NOMO-1 (cell line): ENCODE measurements around the gene ZFP57.
"Not testable (repeated sequence)": the region's sequence is repeated elsewhere in the genome, so short reads cannot be mapped to it uniquely, and the experiment has no call there.

ENCODE experiments used
- DNase-seq, 2 experiments: peaks; one replicate each; lab custom pipeline; 2025; ENCODE audit not compliant: unreplicated experiment in 2 of 2; lab: John Stamatoyannopoulos, UW

Gene ZFP57

DNA sequence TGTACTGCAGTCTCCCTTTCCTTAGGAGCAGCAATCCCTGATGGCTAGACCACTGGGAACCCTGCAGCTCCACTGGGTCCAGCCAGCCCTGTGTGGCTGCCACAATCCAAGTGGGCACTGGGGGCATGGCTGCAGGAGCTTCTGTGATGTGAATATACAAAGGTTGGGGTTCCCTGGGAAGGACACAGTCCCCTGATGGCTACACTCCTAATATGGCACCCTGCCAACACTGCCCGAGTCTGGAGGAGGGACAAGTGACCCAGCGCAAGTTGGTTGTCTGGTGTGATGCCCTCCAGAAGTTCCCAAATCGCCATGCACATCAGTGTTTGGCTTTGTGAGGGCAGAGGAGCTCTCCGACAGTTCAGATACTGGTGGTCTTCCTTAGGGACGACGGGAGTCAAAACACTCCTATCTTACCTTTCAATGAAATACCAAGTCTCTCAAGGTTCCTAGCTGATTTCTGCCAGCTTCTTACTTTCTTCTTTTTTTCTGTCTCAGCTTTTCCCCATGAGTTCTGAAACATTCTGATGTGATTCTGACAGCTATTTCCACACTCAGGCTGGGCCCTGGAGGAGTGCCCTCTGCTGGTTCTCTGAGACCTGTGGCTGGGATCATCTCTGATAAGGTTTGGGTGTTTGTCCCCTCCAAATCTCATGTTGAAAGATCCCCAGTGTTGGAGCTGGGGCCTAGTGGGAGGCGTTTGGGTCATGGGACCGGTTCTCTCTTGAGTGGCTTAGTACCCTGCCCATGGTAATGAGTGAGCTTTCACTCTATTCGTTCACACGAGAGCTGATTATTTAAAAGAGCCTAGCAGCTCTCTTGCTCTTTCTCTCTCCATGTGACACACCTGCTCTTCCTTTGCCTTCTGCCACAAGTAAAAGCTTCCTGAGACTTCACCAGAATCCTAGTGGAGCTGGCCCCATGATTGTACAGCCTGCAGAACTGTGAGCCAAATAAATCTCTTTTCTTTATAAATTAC lies 15.5 kb upstream of the ZFP57 start:
- no peak for DNase-seq

DNA sequence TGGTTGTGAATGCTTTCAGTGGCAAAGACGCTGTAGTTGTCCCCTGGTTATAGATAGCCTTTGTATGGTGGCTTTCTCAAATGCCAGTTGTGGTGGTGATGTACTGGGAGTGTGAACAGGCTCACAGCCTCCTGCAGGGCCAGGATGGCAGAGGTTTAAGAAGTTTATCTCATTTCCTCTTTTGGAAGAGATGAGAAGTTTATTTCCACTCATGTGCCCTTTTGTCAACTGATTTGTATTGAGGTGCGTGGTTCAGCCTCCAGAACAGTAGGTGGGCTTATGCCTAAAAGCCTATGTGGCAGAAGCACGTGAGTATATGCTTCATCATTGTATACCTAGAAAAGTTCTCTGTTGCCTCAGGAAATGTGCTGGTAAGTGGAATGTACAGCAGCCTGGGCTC lies 13.7 kb upstream of the ZFP57 start:
- DNase-seq = no peak

DNA sequence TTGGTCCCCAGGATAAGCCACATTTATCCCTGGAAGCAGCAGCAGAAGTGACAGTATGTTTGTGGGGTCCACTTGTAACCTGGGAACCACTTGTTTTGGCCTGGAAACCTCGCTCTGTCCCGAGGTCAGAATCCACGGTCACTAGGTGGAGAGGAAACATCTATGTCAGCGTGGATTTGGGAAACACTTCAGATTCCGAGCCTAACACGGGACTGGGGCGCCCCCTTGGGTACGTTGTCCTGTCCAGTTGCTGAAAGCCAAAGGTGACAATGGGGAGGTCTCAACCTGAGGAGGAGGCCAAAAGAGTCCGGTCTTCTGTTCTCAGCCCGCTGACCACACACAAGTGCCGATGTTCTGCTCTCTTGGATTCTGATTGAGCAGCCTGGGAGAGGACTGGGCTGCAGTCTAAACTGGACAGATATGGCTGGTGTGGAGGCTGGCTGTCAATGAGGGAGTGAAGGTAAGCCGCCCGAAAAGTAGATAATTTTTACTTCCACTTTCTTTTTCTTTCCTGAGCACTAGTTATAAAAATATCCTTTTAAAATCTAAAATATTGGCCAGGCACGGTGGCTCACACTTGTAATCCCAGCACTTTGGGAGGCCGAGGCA lies 4.9 kb upstream of the ZFP57 start:
- DNase-seq = peak in 1 of 2 experiments; percentile 18

DNA sequence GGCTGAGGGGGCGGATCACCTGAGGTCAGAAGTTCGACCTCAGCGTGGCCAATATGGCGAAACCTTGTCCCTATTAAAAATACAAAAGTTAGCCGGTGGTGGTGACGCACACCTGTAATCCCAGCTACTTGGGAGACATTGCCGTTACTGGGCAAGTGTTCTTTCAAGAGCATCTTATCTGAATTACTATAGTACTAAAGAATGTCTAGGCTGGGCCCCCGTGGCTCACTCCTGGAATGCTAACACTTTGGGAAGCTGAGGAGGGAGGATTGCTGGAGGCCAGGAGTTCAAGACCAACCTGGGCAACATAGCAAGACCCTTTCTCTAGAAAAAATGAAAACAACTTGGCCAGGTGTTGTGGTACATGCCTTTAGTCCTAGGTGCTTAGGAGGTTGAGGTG lies 859 bp upstream of the ZFP57 start:
- DNase-seq = no peak

DNA sequence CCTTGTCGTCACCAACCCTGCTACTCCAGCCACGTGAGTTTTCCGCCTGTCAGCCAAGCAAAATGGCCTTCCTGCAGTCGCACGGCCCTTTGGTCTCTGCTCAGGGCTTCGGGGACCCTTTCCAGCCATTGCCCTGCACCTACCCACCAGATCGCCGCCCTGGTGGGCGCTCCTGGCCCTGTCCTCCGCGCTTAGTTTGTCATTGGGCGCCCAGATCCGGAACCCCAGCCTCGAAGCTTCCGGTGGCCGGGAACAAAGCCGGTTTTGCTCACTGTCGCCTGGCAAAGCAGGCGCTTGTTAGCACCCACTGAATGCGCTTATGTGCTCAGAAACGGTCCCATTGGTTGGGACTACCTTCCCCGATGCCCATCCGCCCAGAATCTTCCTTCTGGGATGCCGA lies 536 bp downstream of the ZFP57 start:
- DNase-seq = peak in 1 of 2 experiments; percentile 24

DNA sequence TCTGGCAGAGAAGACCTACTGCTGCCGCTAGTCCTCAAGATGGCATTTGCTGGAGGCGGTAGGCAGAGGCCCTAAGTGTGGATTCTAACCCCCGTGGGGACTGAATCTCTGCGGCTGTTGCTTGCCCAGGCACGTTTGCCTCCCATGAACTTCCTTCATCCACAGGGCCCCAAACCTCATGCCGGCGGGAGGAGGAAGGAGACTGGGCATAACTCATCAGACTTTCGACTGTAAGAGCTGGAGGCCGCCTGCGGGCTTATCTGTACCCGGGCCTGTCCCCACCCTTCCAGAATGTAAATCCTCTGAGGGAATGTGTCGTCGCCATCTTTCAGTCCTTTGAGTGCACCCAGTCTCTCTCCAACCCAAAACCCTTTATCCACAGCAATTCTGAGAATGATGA lies 990 bp downstream of the ZFP57 start:
- peak in 1 of 2 experiments; percentile 29 for DNase-seq

DNA sequence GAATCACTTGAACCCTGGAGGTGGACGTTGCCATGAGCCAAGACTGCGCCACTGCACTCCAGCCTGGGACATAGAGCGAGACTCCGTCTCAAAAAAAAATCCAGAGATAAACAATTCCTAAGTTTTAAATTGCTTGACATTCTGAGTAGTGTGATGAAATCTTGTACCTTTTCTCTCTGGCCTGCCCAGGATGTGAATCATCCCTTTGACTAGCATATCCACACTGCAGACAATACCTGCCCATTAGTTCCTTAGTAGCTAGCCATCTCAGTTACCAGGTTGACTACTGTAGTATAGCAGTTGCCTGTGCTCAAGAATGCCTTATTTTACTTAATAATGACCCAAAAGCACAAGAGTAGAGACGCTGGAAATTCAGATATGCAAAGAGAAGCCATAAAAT lies 2.8 kb downstream of the ZFP57 start:
- no peak for DNase-seq

DNA sequence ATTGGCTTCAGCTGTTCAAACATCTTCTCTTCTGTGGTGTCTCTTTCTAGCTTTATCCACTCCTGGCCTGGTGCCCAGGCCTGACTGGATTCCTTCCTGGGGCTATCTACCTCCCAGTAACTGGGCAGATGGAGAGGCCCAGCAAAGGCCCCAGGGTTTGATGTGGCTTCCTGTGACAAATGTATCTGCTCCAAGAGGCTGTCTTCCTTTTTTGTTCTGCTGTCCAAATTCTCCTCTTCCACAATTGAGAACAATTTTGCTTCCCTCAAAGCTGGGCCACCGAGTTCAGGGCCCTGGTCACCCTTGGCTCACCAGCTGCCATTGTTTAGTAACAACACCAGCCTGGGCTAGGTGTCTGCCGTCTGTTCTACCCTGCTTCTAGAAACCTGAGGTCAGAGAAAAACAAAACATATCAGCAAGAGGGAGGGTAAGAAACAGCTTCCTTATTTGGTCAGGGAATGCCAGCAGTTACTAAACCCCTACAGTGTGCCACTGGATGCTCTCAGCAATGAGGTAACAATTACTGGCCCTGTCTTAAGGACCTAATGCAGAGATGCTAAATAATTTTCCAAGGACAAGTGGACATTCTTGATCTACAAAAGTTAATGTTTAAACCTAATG lies 3.9 kb downstream of the ZFP57 start:
- DNase-seq = peak in 1 of 2 experiments; percentile 17

DNA sequence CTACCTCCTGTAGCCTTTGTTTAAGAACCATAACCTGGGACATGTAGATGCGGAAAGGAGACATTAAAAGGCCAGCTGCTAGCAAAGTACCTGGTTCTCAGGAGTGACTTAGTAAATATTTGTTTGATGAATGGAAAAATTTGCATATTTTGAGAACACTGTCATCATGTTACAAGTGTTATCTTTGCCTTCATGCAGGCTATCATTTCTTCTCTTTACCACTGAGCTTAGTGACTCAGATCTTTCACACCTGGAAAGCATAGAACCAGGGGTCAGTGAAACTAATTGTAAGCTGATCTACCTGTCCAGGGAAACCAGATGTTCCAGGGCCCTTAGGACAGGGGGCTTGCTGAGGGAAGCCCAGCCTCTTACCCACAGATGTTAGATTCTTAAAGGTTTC lies 5.4 kb downstream of the ZFP57 start:
- DNase-seq = no peak

DNA sequence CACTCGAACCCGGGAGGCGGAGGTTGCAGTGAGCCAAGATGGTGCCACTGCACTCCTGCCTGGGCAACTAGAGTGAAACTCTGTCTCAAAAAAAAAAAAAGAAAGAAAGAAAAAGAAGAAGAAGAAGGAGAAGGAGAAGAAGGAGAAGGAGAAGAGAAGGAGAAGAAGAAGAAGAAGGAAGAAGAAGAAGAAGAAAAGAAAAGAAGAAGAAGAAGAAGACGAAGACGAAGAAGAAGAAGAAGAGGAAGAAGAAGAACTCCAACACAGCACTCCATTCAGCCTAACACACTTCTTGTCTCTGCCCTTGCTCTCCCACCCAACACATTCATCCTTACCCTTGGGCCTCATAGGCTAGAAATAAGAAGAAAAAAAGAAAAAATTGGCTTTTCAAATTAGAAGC lies 6.9 kb downstream of the ZFP57 start:
- no peak for DNase-seq

DNA sequence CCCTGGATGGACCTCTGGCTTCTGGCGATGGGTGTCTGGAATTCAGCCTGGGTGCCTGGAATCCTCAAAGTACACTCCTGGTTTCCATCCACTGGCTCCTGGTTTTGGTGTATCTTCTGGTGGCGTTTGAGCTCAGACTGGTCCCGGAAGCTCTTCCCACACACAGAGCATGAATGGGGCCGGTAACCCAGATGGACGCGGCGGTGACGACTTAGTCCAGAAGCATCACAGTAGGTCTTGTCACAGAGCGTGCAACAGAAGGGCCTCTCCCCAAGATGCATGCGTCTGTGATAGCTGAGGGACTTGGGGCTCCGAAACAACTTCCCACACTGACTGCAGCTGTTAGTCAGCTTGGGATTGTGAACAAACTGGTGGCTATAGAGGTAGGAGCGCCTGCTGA lies 7.8 kb downstream of the ZFP57 start:
- DNase-seq = no peak

DNA sequence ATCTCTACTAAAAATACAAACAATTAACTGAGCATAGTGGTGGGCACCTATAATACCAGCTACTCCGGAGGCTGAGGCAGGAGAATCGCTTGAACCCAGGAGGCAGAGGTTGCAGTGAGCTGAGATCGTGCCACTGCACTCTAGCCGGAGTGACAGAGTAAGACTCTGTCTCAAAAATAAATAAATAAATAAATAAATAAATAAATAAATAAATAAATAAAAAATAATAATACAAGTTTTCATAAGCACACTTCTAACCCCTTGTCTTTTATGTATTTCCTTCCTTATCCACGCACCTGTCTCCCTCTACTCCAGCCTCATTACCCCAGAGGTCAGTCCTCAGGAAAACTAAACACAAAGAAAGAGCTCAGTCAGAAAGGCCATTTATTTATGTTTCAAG lies 8.8 kb downstream of the ZFP57 start:
- not testable (repeated sequence) for DNase-seq

DNA sequence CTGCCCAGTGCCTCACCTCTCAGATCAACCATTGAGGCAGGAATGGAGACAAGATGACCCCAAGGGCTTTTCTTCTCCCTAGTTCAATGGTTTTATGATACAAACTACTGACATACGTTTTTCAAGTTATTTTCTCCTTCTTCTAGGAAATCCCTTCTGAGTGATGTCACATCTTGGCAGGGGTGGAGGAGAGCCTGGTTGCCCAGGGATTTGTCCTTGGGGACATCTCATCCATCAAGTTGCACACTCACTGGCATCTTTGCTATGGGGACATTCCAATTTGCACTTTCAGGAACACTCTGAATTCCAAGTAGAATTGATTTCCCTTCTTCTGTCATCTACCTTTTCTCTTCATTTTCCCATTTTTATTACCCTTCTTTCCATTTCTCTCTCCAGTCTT lies 9.9 kb downstream of the ZFP57 start:
- no peak for DNase-seq

DNA sequence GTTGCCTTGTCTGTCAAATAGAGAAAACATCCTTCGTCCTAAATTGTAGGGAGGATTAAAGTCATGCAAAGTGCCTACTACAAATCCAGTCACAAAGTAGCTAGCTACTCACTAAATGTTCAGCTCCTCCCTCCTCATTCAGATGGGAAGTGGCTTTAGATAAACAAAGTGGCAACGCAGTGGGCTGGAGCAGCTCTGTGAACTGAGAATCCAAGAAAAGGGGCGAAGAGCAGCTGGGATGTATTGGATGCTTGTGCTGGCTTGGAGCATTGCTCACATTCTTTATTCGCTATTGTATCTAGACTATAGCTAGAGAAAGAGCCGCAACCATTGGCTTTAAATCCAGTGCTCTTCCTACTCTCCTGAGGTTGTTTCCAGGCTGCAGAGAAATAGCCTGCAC lies 13.8 kb downstream of the ZFP57 start:
- no peak for DNase-seq

DNA sequence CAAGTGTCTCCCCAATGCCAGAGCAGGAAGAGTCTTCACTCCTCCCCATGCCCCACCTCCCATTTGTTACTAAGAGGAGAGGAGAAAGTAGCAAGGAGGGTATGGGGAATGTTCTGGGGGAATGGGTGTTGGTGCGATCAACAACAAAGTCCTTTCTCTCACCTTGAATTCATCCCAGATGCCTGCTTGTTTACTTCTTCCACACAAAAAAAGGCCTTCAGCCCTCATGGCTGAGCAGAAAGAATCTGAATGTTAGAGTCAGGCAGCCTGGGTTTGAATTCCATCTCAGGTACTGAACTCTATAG lies 14.2 kb downstream of the ZFP57 start:
- DNase-seq = no peak

DNA sequence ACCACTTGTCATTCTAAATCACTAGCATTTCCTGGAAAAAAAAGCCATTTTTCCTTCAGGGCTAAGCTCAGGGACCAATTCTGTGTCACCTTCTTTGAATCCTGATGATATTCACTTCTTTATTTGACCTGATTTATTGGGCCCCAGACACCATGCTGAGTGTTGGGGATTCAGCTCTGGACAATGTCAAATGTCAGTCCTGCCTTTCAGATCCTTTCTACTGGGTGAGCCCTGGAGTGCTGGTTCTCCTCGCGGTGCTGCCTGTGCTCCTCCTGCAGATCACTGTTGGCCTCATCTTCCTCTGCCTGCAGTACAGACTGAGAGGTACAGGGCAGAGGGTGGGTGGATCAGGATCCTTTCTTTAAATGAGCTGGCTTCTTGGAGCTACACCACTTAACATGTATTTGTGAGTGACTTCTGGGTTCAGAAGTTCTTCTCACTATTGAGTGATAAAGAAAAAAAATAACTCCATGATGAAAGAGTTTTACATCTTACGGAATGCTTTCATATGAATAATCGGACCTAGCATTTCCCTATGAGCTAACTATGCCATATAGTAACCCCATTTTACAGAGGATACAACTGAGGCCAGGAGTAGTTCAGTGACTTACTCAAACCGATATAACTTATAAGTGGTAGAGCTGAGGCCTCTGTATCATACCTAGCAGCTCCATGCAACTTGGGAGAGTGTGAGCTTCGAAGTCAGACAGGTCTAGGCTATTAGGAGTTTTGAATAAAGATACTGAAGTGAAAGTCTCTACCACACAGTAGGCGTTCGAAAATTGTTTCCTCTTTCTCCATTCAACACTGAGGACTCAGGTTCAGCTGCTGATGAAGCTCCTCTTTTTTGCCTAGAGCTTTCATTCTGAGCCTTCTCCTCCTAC lies 14.8 kb downstream of the ZFP57 start:
- DNase-seq = peak in 1 of 2 experiments; percentile 6

DNA sequence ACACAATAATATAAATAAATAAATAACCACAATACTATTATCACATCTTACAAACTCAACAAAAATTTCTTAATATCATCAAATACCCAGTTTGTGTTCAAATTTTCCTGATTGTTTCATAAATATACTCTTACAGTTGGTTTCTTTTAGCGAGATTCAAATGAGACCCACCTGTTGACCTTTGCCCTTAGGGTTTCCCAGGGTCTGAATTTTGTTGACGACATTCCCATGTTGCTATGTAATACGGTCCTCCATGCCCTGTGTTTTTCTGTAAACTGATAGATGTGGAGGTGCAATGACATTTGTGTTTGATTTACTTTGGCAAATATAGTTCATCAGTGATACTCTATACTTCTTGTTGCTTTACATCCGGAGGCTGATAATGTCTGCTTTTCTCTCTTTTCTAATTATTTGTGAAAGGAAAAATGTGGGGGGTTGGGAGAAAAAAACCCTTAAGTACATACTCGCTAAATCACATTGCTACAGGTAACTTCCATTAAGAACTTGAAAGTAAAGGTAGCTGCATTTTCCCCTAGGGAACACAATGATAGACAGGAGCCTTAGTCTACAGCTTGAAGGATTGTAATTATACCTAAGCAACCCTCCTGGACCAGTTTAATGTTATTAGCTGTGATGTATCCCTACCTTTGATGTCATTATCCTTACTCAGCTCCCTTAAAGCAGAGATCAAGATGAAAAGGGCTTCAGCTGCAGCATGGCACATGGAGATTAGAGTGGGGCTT lies 17.5 kb downstream of the ZFP57 start:
- no peak for DNase-seq

DNA sequence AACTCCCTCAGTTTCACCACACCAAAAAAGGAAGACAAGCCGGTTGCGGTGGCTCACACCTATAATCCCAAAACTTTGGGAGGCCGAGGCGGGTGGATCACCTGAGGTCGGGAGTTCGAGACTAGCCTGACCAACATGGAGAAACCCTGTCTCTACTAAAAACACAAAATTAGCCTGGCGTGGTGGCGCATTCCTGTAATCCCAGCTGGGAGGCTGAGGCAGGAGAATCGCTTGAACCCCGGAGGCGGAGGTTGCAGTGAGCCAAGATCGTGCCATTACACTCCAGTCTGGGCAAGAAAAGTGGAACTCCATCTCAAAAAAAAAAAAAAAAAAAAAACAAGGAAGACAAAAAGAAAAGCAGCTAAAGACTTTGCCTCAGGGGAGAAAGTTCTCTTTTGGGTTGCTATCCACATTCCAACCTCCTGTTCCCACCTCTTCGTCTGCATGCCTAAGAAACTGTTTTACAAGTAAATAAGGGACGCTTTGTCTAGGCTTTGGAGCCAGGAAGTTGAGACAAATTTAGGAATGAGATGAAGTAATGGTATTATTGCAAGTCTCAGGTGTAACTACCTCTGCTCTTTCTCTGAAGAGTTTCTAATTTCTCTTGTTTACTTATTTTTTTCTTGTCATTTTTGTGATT lies 19.3 kb downstream of the ZFP57 start:
- not testable (repeated sequence) for DNase-seq

DNA sequence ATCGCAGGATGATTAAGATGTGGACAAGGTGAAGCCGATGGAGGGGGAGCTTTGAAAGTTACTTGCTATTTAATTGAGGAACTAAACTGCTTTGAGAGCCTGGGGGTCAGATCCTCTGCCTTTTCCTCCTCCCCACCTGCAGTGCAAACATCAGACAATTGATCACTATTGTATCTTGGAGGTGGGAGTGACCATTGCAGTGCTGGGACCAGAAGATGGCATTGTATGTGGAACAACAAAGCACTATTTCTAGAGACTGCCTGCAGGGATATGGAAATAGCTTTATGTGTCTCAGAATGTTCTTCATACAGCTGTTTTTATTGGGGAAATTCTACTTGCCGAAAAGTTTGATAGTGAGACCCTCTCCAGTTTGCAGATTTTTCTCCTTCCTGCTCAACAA lies 19.9 kb downstream of the ZFP57 start:
- DNase-seq = no peak

DNA sequence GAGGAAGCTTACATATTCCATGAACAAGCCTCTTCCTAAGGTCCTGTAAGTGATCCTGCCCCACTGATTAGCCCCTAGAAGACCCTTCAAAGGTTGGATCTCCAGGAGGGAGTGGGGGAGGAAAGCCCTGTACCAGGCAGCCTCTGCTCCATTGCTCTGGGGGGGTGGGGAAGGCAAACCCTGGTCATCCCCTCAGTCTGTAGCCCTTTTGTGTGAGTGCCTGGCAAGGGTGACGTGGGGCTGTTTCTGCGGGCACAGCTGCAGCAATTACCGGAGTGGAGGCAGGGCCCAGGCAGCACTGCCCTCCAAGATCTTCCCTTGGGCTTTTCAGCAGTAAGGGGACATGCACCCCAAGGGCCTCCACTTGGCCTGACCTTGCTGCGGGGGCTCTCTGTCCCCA lies 24.2 kb downstream of the ZFP57 start, which contains the start of gene MOG:
TSS of gene MOG (plus strand) at position 295 of the 400 bp plus-strand sequence. CDS start 118 bp downstream, outside the sequence.
- DNase-seq = no peak
